K562 (cell line): ENCODE measurements around the gene SLC7A6OS. TPM values are rescaled to one million over a fixed set of nuclear protein-coding genes. Genes with fewer than 3 reads are reported as not detected.
A peak's percentile ranks its signal among the peaks of the same experiment; 100 is the strongest.

Experiments
- ATAC-seq: fragments of 200-7000 bp; cut with Tn5 transposase; 3 replicates; pipeline ENCODE4 v1.9.1; 2020; ENCODE audit warnings: moderate library complexity
- BruUV-seq: library from RNA; stranded (reverse); fragments of 400-500 nt; replicated peaks from 2 replicates; lab custom pipeline; 2021; lab: Mats Ljungman, UMichigan
- CTCF ChIA-PET: fragments of 300-600 bp; formaldehyde crosslinking; extraction: SDS; loops from one replicate; lab custom pipeline; 2021; ENCODE audit warnings: low intra/inter-chr PET ratio; lab: Yijun Ruan, JAX
- POLR2A ChIA-PET: fragments of 300-600, 350-650 bp; sonication (Branson Sonifier 250); formaldehyde crosslinking; extraction: SDS; loops from one replicate; lab custom pipeline; 2021; ENCODE audit warnings: antibody characterized with exemption, inconsistent platforms; lab: Yijun Ruan, JAX
- DNase-seq, 4 experiments: peaks; one replicate each; pipeline versions ENCODE4 v3.0.0 to v3.0.0-alpha.2; 2011 to 2018; ENCODE audit warnings: low spot score in 3 of 4, mixed read lengths in 3 of 4; ENCODE audit errors: extremely low read depth in 1 of 4
- FAIRE-seq: peaks from 2 replicates; lab custom pipeline; 2011; peaks lifted over from hg19 to GRCh38; lab: Jason Lieb, UNC
- H2AFZ ChIP-seq: 2 replicates; pipeline ENCODE4 v1.6.0; 2011; ENCODE audit warnings: low read depth, low read length, control low read depth, inconsistent platforms
- H3K27ac ChIP-seq: fragments of 200-600 bp; 3 replicates; pipeline ENCODE4 v1.8.0; 2011; ENCODE audit warnings: low read depth, mild to moderate bottlenecking, control low read depth, inconsistent platforms, low read length, moderate library complexity, mixed read lengths; ENCODE audit errors: extremely low read depth
- H3K27me3 ChIP-seq, 2 experiments: fragments of 300-600 bp in 1 of 2; 2 replicates in 1 of 2; 3 replicates in 1 of 2; pipeline versions ENCODE4 v1.6.0 to v1.8.0; 2011; ENCODE audit warnings: inconsistent platforms in 2 of 2, low read length in 2 of 2, mild to moderate bottlenecking in 1 of 2, mixed read lengths in 1 of 2, moderate library complexity in 1 of 2; ENCODE audit not compliant: control insufficient read depth in 2 of 2, insufficient read depth in 2 of 2
- H3K36me3 ChIP-seq: fragments of 300-600 bp; 3 replicates; pipeline ENCODE4 v1.8.0; 2011; ENCODE audit warnings: mild to moderate bottlenecking, low read length, inconsistent platforms; ENCODE audit not compliant: control insufficient read depth, insufficient read depth
- H3K4me1 ChIP-seq, 2 experiments: fragments of 200-600 bp in 1 of 2; replicated peaks in 1 of 2; 2 replicates in 1 of 2; 3 replicates in 1 of 2; pipeline versions ENCODE4 v1.5.1 to v1.8.0; 2011; ENCODE audit warnings: inconsistent platforms in 2 of 2, low read length in 2 of 2, mild to moderate bottlenecking in 1 of 2, mixed read lengths in 1 of 2, moderate library complexity in 1 of 2; ENCODE audit not compliant: control insufficient read depth in 2 of 2, insufficient read depth in 2 of 2
- H3K4me2 ChIP-seq: 2 replicates; pipeline ENCODE4 v1.6.1; 2011; ENCODE audit warnings: low read length, control low read depth, inconsistent platforms, mixed read lengths; ENCODE audit not compliant: insufficient read depth
- H3K4me3 ChIP-seq: fragments of 200-600 bp; sonication (generic), shearing (Covaris generic); 2 replicates; pipeline ENCODE4 v1.5.1; 2016; ENCODE audit warnings: control low read depth, inconsistent platforms
- H3K79me2 ChIP-seq: fragments of 200-600 bp; 3 replicates; pipeline ENCODE4 v1.8.0; 2011; ENCODE audit warnings: low read length, inconsistent platforms; ENCODE audit not compliant: control insufficient read depth, insufficient read depth
- H3K9ac ChIP-seq, 2 experiments: 2 replicates each; pipeline versions ENCODE4 v1.6.0 to v1.6.1; 2011; ENCODE audit warnings: low read depth in 2 of 2, low read length in 2 of 2, control low read depth in 1 of 2, inconsistent platforms in 1 of 2, mild to moderate bottlenecking in 1 of 2, mixed read lengths in 1 of 2; ENCODE audit not compliant: insufficient read depth in 1 of 2
- H3K9me1 ChIP-seq: one replicate; pipeline ENCODE4 v1.6.0; 2011; ENCODE audit warnings: inconsistent platforms, mild to moderate bottlenecking, low read length, moderate library complexity; ENCODE audit not compliant: control insufficient read depth, insufficient read depth
- H3K9me3 ChIP-seq: replicated peaks from 2 replicates; pipeline ENCODE4 v1.5.1; 2011; ENCODE audit warnings: low read depth, low read length, inconsistent platforms; ENCODE audit not compliant: control insufficient read depth, insufficient read depth
- H4K20me1 ChIP-seq: replicated peaks from 2 replicates; pipeline ENCODE4 v1.6.1; 2011; ENCODE audit warnings: low read length, inconsistent platforms, mixed read lengths; ENCODE audit not compliant: control insufficient read depth, insufficient read depth
- ARNT ChIP-seq, 2 experiments: fragments of 450-650 bp; IDR thresholded peaks; 2 replicates each; pipeline ENCODE4 v1.6.1; 2016; ENCODE audit warnings: mild to moderate bottlenecking in 1 of 2
- HMBOX1 ChIP-seq: sonication (generic); IDR thresholded peaks from 2 replicates; pipeline ENCODE4 v1.6.1; 2016
- POLR2G ChIP-seq: fragments of 200-400 bp; formaldehyde crosslinking; IDR thresholded peaks from 2 replicates; pipeline ENCODE4 v1.6.1; 2017; ENCODE audit warnings: low read depth, mild to moderate bottlenecking, antibody characterized with exemption, low read length, moderate library complexity
- WGBS: fragments of 100-300 bp; shearing (Covaris generic); methylation state at CpG from one replicate; pipeline ENCODE4 v1.1.6; 2016; ENCODE audit warnings: low coverage, mixed read lengths; ENCODE audit not compliant: insufficient coverage; ENCODE audit errors: missing lambda C conversion rate; 5-methylcytosine and 5-hydroxymethylcytosine counted together
- in situ Hi-C: fragments of 300-500 bp; cut with MboI; formaldehyde crosslinking; loops from 4 replicates; pipeline ENCODE4 v1.15.0; 2018; ENCODE audit warnings: inconsistent platforms, mixed read lengths
- intact Hi-C: fragments of 100-400 bp; cut with micrococcal nuclease; formaldehyde crosslinking; loops from 2 replicates; pipeline ENCODE4 v1.14.2; 2022
- polyA plus RNA-seq, 8 experiments: library from polyadenylated mRNA; depleted of rRNA in 4 of 8; stranded (reverse) in 5 of 8; unstranded in 3 of 8; fragments of >200 nt; fragmentation: Nextera tagmentation in 2 of 8; fragmentation: Illumina TruSeq in 1 of 8; extraction: Ambion mirVana in 2 of 8; extraction: Trizol in 1 of 8; gene quantifications; 2 replicates each; pipeline versions ENCODE4 v1.2.1 to v1.2.3, GENCODE V29; 2011 to 2014; ENCODE audit warnings: inconsistent platforms in 1 of 8, missing spikeins in 1 of 8
- total RNA-seq, 7 experiments: library from RNA; depleted of rRNA in 6 of 7; stranded (reverse); fragments of >200 nt in 6 of 7; fragmentation: Illumina TruSeq in 2 of 7; extraction: Trizol in 2 of 7; gene quantifications; 2 replicates each; pipeline versions ENCODE4 v1.2.1 to v1.2.3, GENCODE V29; 2011 to 2021; ENCODE audit warnings: low replicate concordance in 1 of 7

Gene SLC7A6OS
- total and polyA plus RNA-seq, 9 of the 15 experiments (the other 6 are each of a cell fraction or from before 2014, with no cell fraction given): 2.7 to 23.6 (median 17.2) TPM

GRCh38 chr16:68356249-68356918, 45.6 kb upstream of the SLC7A6OS start:
- no peaks in the 10 kb centered on the region for H3K27me3 ChIP-seq
- H2AFZ ChIP-seq: no peak overlapping the region
- peaks cover 67% of the 10 kb centered on the region; the same call in 2 of the 3 replicates for H3K36me3 ChIP-seq
- no peak overlapping the region for H3K9ac ChIP-seq
- ChIA-PET POLR2A (interaction anchor here (0.6 to 1.3 kb wide), 4 partner anchors 9 to 378 kb away, joined by 3 to 6 read pairs (median 4); no protein-coding TSS in a partner anchor), CTCF (no interaction called here)
- peaks cover 0 to 21% of the 10 kb centered on the region in 2 experiments; a peak in 1 of 5 replicates for H3K4me1 ChIP-seq
- 90% methylated on average over 22 of the region's 28 CpGs for WGBS
- no peaks in the 10 kb centered on the region for H3K9me1 ChIP-seq
- DNase-seq (no peak), ATAC-seq (no peak), FAIRE-seq (no peak)
- no peaks in the 10 kb centered on the region for H3K79me2 ChIP-seq
- no peak overlapping the region for H3K27ac ChIP-seq
- H3K9me3 ChIP-seq: no peaks in the 10 kb centered on the region
- no peaks in the 10 kb centered on the region for H4K20me1 ChIP-seq
- no TSS peak for BruUV-seq
- in situ Hi-C loops (no loop called here), intact Hi-C loops (no loop called here)
- no peak for TF ChIP-seq HMBOX1
- peak; percentile 17; the same call in 1 of the 2 replicates for TF ChIP-seq POLR2G
- no peak for TF ChIP-seq ARNT (IDR thresholded peaks at IDR 0.05)
- H3K4me2 ChIP-seq: no peak overlapping the region
- H3K4me3 ChIP-seq: no peak overlapping the region
